ENCODE measurements around the gene PTK7.

GRCh38 chr6:43196337-43196736, 120.2 kb downstream of the PTK7 start:
- TF ChIP-seq, protein P1, sequence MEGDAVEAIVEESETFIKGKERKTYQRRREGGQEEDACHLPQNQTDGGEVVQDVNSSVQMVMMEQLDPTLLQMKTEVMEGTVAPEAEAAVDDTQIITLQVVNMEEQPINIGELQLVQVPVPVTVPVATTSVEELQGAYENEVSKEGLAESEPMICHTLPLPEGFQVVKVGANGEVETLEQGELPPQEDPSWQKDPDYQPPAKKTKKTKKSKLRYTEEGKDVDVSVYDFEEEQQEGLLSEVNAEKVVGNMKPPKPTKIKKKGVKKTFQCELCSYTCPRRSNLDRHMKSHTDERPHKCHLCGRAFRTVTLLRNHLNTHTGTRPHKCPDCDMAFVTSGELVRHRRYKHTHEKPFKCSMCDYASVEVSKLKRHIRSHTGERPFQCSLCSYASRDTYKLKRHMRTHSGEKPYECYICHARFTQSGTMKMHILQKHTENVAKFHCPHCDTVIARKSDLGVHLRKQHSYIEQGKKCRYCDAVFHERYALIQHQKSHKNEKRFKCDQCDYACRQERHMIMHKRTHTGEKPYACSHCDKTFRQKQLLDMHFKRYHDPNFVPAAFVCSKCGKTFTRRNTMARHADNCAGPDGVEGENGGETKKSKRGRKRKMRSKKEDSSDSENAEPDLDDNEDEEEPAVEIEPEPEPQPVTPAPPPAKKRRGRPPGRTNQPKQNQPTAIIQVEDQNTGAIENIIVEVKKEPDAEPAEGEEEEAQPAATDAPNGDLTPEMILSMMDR (conservative IDR thresholded peaks at IDR 0.05; ENCODE audit: low read depth, low read length): no peak
- no peak for TF ChIP-seq EZH2 (IDR thresholded peaks at IDR 0.05; ENCODE audit: low read length, unreplicated experiment)
- TF ChIP-seq EZH2phosphoT487 (IDR thresholded peaks at IDR 0.05; ENCODE audit: borderline replicate concordance, low read length): no peak
